ENCODE results near the gene ESF1. TPM values are rescaled to one million over a fixed set of nuclear protein-coding genes. Genes with fewer than 3 reads are reported as not detected.
"Not testable (repeated sequence)": the region's sequence is repeated elsewhere in the genome, so short reads cannot be mapped to it uniquely, and the experiment has no call there.

The ESF1 gene
- total and polyA plus RNA-seq, 2 experiments from 2014 or later, result 7.9 to 8.3 TPM

GRCh38 chr20:13739731-13740649 is 44.7 kb downstream of the ESF1 start:
- no peak for DNase-seq
- no peak overlapping the region for H3K27ac ChIP-seq

DNA sequence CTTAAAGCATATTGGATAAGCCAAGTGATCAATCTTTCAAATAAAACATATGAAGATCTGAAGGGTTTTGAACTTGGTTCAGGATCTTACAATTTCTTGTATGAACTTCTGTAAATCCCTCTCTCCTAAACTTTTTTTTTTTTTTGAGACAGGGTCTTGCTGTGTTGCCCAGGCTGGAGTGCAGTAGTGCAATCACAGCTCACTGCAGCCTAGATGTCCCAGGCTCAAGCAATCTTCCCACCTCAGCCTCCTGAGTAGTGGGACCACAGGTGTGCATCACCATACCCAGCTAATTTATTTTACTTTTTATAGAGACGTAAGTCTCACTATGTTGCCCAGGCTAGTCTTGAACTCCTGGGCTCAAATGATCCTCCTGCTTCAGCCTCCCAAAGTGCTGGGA is 46.5 kb downstream of the ESF1 start:
- in situ Hi-C loops (cut with MboI); H3K9me2 ChIP-seq (ENCODE audit: insufficient read depth); H3K9me3 ChIP-seq (ENCODE audit: low read depth); H4K20me1 ChIP-seq (ENCODE audit: insufficient read depth); DNase-seq; H3K79me2 ChIP-seq (ENCODE audit: insufficient read depth); H3K9ac ChIP-seq; H3K4me2 ChIP-seq (ENCODE audit: unreplicated experiment); H3K27me3 ChIP-seq (replicated peaks; ENCODE audit: insufficient read depth); H3K27ac ChIP-seq; H2AFZ ChIP-seq; H3K4me3 ChIP-seq: not testable (repeated sequence)
- Histone ChIP-seq H3F3A (ENCODE audit: insufficient read depth) (peaks cover 18% of the 10 kb centered on the region), H3K4me1 (ENCODE audit: insufficient read depth) (peaks cover 12% of the 10 kb centered on the region), H3K36me3 (ENCODE audit: low read depth) (peaks cover 29% of the 10 kb centered on the region)
- 90 to 100% methylated on average over 1 of the region's 1 CpG for WGBS, 2 experiments (ENCODE audit: low coverage in 1 of 2, low lambda C conversion rate in 2 of 2, missing lambda C conversion rate in 2 of 2)

More at GRCh38 chr20:13739731-13740649, 44.7 kb downstream of the ESF1 start:
- Histone ChIP-seq H3K4me1 (ENCODE audit: insufficient read depth) (peaks cover 12% of the 10 kb centered on the region), H3K9me2 (ENCODE audit: insufficient read depth) (no peaks in the 10 kb centered on the region), H3K36me3 (ENCODE audit: low read depth) (peaks cover 24% of the 10 kb centered on the region), H3K9me3 (ENCODE audit: low read depth) (no peaks in the 10 kb centered on the region), H4K20me1 (ENCODE audit: insufficient read depth) (no peaks in the 10 kb centered on the region), H3K27me3 (replicated peaks; ENCODE audit: insufficient read depth) (no peaks in the 10 kb centered on the region), H3K4me2 (ENCODE audit: unreplicated experiment) (no peak overlapping the region), H3K4me3 (no peak overlapping the region), H3K79me2 (ENCODE audit: insufficient read depth) (0 out of 2 replicates have a peak, but pooled peaks cover 4% of the 10 kb centered on the region), H2AFZ (no peak overlapping the region), H3K9ac (no peak overlapping the region), H3F3A (ENCODE audit: insufficient read depth) (peaks cover 21% of the 10 kb centered on the region)
- 67 to 70% methylated on average over 3 of the region's 3 CpGs for WGBS, 2 experiments (ENCODE audit: low coverage in 1 of 2, low lambda C conversion rate in 2 of 2, missing lambda C conversion rate in 2 of 2)
- TF ChIP-seq EZH2 (IDR thresholded peaks at IDR 0.05; ENCODE audit: insufficient read depth, poor library complexity, severe bottlenecking) (no peak), EZH2phosphoT487 (IDR thresholded peaks at IDR 0.05; ENCODE audit: insufficient read depth, low read depth) (no peak)
- in situ Hi-C loops (cut with MboI), result no loop called here

DNA sequence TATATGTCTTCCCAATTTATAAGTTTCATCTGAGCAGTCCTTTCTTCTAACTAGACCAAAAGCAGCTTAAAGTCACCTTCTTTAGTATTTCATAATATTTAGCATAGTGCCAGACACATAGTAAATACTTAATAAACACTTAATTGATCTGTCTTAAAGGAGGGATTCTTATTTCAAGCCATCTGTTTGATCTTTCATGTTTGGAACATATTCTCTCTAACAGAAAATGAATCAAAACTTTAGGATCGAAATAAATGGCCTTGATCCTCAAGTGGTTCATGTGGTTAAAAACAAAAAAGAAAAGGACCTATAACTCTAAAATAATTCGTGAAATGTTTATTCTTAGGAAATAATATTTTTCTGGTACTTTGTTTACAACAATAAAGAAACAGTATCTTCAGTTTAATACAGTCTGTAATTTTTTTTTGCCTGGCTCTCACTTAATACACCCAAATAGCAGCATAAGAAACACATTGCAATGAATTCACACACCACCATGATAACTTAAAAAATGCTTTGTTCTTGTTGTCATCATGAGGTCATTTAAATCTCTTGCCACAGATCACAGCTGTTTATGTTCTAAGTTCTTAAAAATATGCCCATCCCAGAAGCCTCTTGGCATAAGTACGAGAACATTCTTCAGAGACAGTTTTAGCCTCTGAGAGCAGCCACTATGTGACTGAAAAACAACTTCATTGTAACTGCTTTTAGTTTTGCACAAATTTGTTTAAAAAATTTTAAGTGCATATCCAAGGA is 48.1 kb downstream of the ESF1 start:
- Histone ChIP-seq H3F3A (ENCODE audit: insufficient read depth) (peaks cover 18% of the 10 kb centered on the region), H2AFZ (no peak overlapping the region), H3K27me3 (replicated peaks; ENCODE audit: insufficient read depth) (no peaks in the 10 kb centered on the region), H3K4me1 (ENCODE audit: insufficient read depth) (peaks cover 12% of the 10 kb centered on the region), H3K36me3 (ENCODE audit: low read depth) (peaks cover 36% of the 10 kb centered on the region), H3K9me2 (ENCODE audit: insufficient read depth) (no peaks in the 10 kb centered on the region), H3K27ac (peak overlapping the region; percentile 34), H4K20me1 (ENCODE audit: insufficient read depth) (no peaks in the 10 kb centered on the region), H3K79me2 (ENCODE audit: insufficient read depth) (0 out of 2 replicates have a peak, but pooled peaks cover 2% of the 10 kb centered on the region), H3K4me2 (ENCODE audit: unreplicated experiment) (peak overlapping the region; percentile 56), H3K9ac (peak overlapping the region; percentile 16), H3K4me3 (no peak overlapping the region), H3K9me3 (ENCODE audit: low read depth) (no peaks in the 10 kb centered on the region)
- in situ Hi-C loops (cut with MboI), result no loop called here
- WGBS, 2 experiments (ENCODE audit: low coverage in 1 of 2, low lambda C conversion rate in 2 of 2, missing lambda C conversion rate in 2 of 2), result 7 to 8% methylated on average over 3 of the region's 3 CpGs
- no peak for TF ChIP-seq EZH2 (IDR thresholded peaks at IDR 0.05; ENCODE audit: insufficient read depth, poor library complexity, severe bottlenecking)
- no peak for TF ChIP-seq EZH2phosphoT487 (IDR thresholded peaks at IDR 0.05; ENCODE audit: insufficient read depth, low read depth)
- peak; percentile 83 for DNase-seq

- 96 to 100% methylated on average over 1 of the region's 1 CpG for WGBS, 2 experiments (ENCODE audit: low coverage in 1 of 2, low lambda C conversion rate in 2 of 2, missing lambda C conversion rate in 2 of 2)
- Histone ChIP-seq H2AFZ (no peak overlapping the region), H3K4me3 (no peak overlapping the region), H3K36me3 (ENCODE audit: low read depth) (peaks cover 30% of the 10 kb centered on the region), H3K27ac (no peak overlapping the region), H3F3A (ENCODE audit: insufficient read depth) (peaks cover 18% of the 10 kb centered on the region), H3K4me2 (ENCODE audit: unreplicated experiment) (no peak overlapping the region), H4K20me1 (ENCODE audit: insufficient read depth) (no peaks in the 10 kb centered on the region), H3K27me3 (replicated peaks; ENCODE audit: insufficient read depth) (no peaks in the 10 kb centered on the region), H3K79me2 (ENCODE audit: insufficient read depth) (no peaks in the 10 kb centered on the region), H3K9me3 (ENCODE audit: low read depth) (no peaks in the 10 kb centered on the region), H3K9ac (no peak overlapping the region), H3K9me2 (ENCODE audit: insufficient read depth) (no peaks in the 10 kb centered on the region), H3K4me1 (ENCODE audit: insufficient read depth) (peaks cover 12% of the 10 kb centered on the region)
- no peak for TF ChIP-seq EZH2phosphoT487 (IDR thresholded peaks at IDR 0.05; ENCODE audit: insufficient read depth, low read depth)
- no peak for TF ChIP-seq EZH2 (IDR thresholded peaks at IDR 0.05; ENCODE audit: insufficient read depth, poor library complexity, severe bottlenecking)
- in situ Hi-C loops (cut with MboI), result no loop called here
- no peak for DNase-seq
These were observed 48.9 kb downstream of the ESF1 start for GRCh38 chr20:13735826-13736225.
